Vagina (tissue), 2 donors: ENCODE results near the gene KRTAP10-1. TPM values are rescaled to one million over a fixed set of nuclear protein-coding genes. Genes with fewer than 3 reads are reported as not detected.

Experiments
- DNase-seq, 2 donors: peaks; one replicate each; pipeline ENCODE4 v3.0.0-alpha.2; 2017; ENCODE audit errors: extremely low spot score in 2 of 2
- H3K27ac ChIP-seq: fragments of 200-600 bp; sonication (generic); one replicate; pipeline ENCODE4 v1.5.1; 2019
- H3K27me3 ChIP-seq: fragments of 200-600 bp; sonication (generic); one replicate; pipeline ENCODE4 v1.5.1; 2019
- H3K36me3 ChIP-seq, 2 donors: fragments of 200-600 bp; sonication (generic); one replicate each; pipeline ENCODE4 v1.5.1; 2017 to 2019
- H3K4me1 ChIP-seq: fragments of 200-600 bp; sonication (generic); one replicate; pipeline ENCODE4 v1.5.1; 2019
- H3K4me3 ChIP-seq, 2 donors: fragments of 200-600 bp; sonication (generic); 1 replicate in 1 of 2; 2 replicates in 1 of 2; pipeline ENCODE4 v1.5.1; 2016 to 2019
- H3K9me3 ChIP-seq: fragments of 200-600 bp; sonication (generic); one replicate; pipeline ENCODE4 v1.5.1; 2019
- POLR2A ChIP-seq, 2 donors: fragments of 450-650 bp; IDR thresholded peaks; one replicate each; pipeline ENCODE4 v1.6.1; 2017; ENCODE audit warnings: antibody characterized with exemption in 2 of 2, mild to moderate bottlenecking in 2 of 2, moderate library complexity in 2 of 2
- POLR2AphosphoS5 ChIP-seq, 2 donors: sonication (generic); formaldehyde crosslinking; IDR thresholded peaks; one replicate each; pipeline ENCODE4 v1.9.0; 2017; ENCODE audit warnings: antibody characterized with exemption in 2 of 2, mild to moderate bottlenecking in 2 of 2, low read depth in 1 of 2; ENCODE audit not compliant: insufficient read depth in 1 of 2
- intact Hi-C: fragments of 100-400 bp; cut with DNase I; formaldehyde crosslinking; loops from one replicate; pipeline ENCODE4 v1.15.1; 2023
- total RNA-seq: library from RNA; depleted of rRNA; stranded (reverse); fragments of >200 nt; gene quantifications from one replicate; pipeline ENCODE4 v1.2.3, GENCODE V29; 2016
- TF ChIP-seq, protein P1 (sequence below), 3 experiments: fragments of 450-650 bp in 2 of 3; fragments of 200-600 bp in 1 of 3; sonication (generic) in 1 of 3; IDR thresholded peaks; one replicate each; pipeline ENCODE4 v1.5.1; 2017 to 2019; ENCODE audit warnings: antibody characterized with exemption in 3 of 3, mild to moderate bottlenecking in 2 of 3, moderate library complexity in 2 of 3

Gene KRTAP10-1
- total RNA-seq, 1 donor from 2014 or later = not detected

DNA sequence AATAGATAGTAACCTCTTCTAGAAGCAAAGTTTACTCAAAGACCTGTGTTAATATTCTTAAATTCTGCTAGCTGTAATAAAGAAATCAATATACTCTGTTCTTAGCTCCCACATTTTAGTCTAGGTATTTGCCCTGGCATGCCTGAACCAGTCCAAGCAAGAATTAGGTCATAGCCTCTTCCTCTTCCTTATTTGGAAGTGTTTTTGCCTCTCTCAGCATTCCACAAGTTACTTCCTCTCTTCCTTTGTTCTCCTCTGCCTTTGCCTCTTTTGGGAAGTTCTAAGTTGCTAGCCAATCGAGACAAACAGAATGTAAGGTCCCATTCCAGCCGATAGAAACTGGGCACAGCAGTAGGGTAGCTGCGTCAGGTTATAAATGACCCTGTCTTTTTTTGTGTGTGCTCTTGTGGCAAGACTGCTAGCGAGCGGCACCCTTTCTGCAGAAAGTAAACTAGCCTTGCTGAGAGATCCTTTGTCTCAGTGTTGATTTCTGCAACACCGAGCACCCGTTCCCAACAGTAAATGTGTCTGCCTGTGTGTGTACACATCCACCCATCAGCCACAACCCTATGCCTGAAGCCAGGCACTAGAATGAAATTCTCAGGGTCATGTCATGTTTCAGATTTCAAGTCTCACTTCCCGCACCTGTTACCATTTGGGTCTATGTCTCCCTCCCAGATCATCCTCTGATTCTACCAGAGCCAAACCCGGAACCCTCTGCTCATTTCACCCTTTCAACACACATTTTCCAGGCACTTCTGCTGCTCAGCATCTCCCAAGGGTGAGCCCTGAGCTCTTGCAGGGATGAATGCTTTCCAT is 47.2 kb downstream of the KRTAP10-1 start:
- Histone ChIP-seq H3K4me1 (no peaks in the 10 kb centered on the region), H3K4me3 (no peak overlapping the region), H3K27ac (no peak overlapping the region), H3K27me3 (no peaks in the 10 kb centered on the region), H3K9me3 (no peaks in the 10 kb centered on the region), H3K36me3 (no peaks in the 10 kb centered on the region)
- intact Hi-C loops = no loop called here
- DNase-seq = no peak
- TF ChIP-seq POLR2AphosphoS5 (IDR thresholded peaks at IDR 0.05; ENCODE audit: insufficient read depth in 1 of 2, low read depth in 1 of 2) (no peak), POLR2A (IDR thresholded peaks at IDR 0.05) (no peak)
- TF ChIP-seq, protein P1, sequence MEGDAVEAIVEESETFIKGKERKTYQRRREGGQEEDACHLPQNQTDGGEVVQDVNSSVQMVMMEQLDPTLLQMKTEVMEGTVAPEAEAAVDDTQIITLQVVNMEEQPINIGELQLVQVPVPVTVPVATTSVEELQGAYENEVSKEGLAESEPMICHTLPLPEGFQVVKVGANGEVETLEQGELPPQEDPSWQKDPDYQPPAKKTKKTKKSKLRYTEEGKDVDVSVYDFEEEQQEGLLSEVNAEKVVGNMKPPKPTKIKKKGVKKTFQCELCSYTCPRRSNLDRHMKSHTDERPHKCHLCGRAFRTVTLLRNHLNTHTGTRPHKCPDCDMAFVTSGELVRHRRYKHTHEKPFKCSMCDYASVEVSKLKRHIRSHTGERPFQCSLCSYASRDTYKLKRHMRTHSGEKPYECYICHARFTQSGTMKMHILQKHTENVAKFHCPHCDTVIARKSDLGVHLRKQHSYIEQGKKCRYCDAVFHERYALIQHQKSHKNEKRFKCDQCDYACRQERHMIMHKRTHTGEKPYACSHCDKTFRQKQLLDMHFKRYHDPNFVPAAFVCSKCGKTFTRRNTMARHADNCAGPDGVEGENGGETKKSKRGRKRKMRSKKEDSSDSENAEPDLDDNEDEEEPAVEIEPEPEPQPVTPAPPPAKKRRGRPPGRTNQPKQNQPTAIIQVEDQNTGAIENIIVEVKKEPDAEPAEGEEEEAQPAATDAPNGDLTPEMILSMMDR (IDR thresholded peaks at IDR 0.05) = no peak

DNA sequence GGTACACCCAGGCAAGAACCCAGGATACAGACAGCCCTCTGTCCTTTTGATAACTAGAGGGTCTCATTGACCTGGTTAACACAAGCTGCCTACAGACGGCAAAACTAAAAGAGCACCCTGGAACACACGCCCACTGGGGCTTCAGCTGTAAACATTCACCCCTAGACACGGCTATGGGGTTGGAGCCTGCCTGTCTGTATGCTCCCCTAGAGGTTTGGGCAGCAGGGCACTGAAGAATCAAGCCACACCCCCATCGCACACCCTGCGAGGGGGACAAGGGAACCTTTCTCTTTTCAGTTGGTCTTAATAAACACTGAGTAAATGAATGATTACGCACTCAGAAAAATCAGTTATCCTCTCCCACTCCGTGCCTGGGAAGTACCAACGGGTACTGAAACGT is 49.2 kb downstream of the KRTAP10-1 start:
- Histone ChIP-seq H3K4me3 (no peak overlapping the region), H3K9me3 (no peaks in the 10 kb centered on the region), H3K27ac (no peak overlapping the region), H3K36me3 (no peaks in the 10 kb centered on the region), H3K27me3 (no peaks in the 10 kb centered on the region), H3K4me1 (no peaks in the 10 kb centered on the region)
- DNase-seq = no peak
- intact Hi-C loops = no loop called here
- TF ChIP-seq POLR2A (IDR thresholded peaks at IDR 0.05) (no peak), POLR2AphosphoS5 (IDR thresholded peaks at IDR 0.05; ENCODE audit: insufficient read depth in 1 of 2, low read depth in 1 of 2) (no peak)
- TF ChIP-seq, protein P1 (IDR thresholded peaks at IDR 0.05) = no peak

DNA sequence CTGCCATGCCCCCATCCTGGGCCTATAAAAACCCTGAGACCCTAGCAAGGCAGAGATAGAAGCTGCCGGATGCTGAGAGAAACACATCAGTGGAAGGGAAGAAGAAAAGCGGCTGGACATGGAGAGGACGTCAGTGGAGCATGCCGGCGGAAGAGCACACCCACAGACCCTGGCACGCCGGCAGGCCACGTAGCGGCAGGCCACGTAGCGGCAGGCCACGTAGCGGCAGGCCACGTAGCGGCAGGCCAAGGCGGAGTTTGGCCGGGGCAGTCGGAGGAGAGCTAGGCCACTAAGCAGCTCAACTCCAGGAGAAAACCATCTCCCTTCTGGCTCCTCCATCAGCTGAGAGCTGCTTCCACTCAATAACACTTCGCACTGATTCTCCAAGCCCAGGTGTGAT is 49.6 kb downstream of the KRTAP10-1 start:
- TF ChIP-seq, protein P1 (IDR thresholded peaks at IDR 0.05) = no peak
- TF ChIP-seq POLR2A (IDR thresholded peaks at IDR 0.05) = no peak
- TF ChIP-seq POLR2AphosphoS5 (IDR thresholded peaks at IDR 0.05; ENCODE audit: insufficient read depth in 1 of 2, low read depth in 1 of 2) = no peak
- DNase-seq = no peak
- Histone ChIP-seq H3K4me1 (no peaks in the 10 kb centered on the region), H3K9me3 (no peaks in the 10 kb centered on the region), H3K36me3 (no peaks in the 10 kb centered on the region), H3K27ac (no peak overlapping the region), H3K27me3 (no peaks in the 10 kb centered on the region), H3K4me3 (no peak overlapping the region)
- intact Hi-C loops = no loop called here

DNA sequence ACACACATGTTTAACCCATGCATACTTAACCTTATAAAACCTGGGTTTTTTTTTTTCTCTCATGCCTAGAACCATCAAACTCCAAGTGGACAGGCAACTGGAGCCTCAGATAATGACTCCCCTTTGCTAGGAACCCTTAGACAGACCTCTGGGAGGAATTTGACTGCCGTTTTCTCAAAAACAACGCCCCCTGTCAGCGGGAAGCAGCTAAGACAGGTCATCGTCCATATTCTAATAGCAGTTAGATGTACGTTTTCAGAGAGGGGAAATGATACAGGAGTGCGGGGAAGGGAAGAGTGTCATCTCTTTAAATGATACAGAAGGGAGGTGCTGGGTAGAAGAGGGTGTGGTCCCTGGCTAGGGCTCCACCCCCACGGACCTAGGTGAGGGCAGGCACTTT is 50.0 kb downstream of the KRTAP10-1 start:
- H3K36me3 ChIP-seq = no peaks in the 10 kb centered on the region
- no peaks in the 10 kb centered on the region for H3K9me3 ChIP-seq
- TF ChIP-seq, protein P1 (IDR thresholded peaks at IDR 0.05) = no peak
- TF ChIP-seq POLR2AphosphoS5 (IDR thresholded peaks at IDR 0.05; ENCODE audit: insufficient read depth in 1 of 2, low read depth in 1 of 2) (no peak), POLR2A (IDR thresholded peaks at IDR 0.05) (no peak)
- DNase-seq = no peak
- H3K4me3 ChIP-seq = no peak overlapping the region
- no peak overlapping the region for H3K27ac ChIP-seq
- intact Hi-C loops = no loop called here
- no peaks in the 10 kb centered on the region for H3K27me3 ChIP-seq
- H3K4me1 ChIP-seq = no peaks in the 10 kb centered on the region

Other genes starting within 250 kb of the KRTAP10-1 start
- gene PFKL, start 240.1 kb downstream of the KRTAP10-1 start, total RNA-seq = 79.1 TPM
- 24.3 TPM for gene CFAP410, start 200.8 kb downstream of the KRTAP10-1 start, total RNA-seq
- gene TRPM2, start 186.6 kb downstream of the KRTAP10-1 start, total RNA-seq = 2.2 TPM
- gene LRRC3, start 84.7 kb downstream of the KRTAP10-1 start, total RNA-seq = 2.5 TPM
- not detected for gene KRTAP10-2, start 11.3 kb upstream of the KRTAP10-1 start, total RNA-seq
- gene KRTAP10-3, start 18.6 kb upstream of the KRTAP10-1 start, total RNA-seq = not detected
- not detected for gene KRTAP10-4, start 33.5 kb upstream of the KRTAP10-1 start, total RNA-seq
- not detected for gene KRTAP10-5, start 40.4 kb upstream of the KRTAP10-1 start, total RNA-seq
- not detected for gene KRTAP10-6, start 52.3 kb upstream of the KRTAP10-1 start, total RNA-seq
- gene KRTAP10-7, start 60.4 kb upstream of the KRTAP10-1 start, total RNA-seq = not detected
- gene KRTAP10-8, start 71.9 kb upstream of the KRTAP10-1 start, total RNA-seq = not detected
- gene KRTAP10-9, start 86.9 kb upstream of the KRTAP10-1 start, total RNA-seq = not detected
- not detected for gene KRTAP10-10, start 97.2 kb upstream of the KRTAP10-1 start, total RNA-seq
- gene KRTAP10-11, start 106.2 kb upstream of the KRTAP10-1 start, total RNA-seq = not detected
- not detected for gene KRTAP12-4, start 114.5 kb upstream of the KRTAP10-1 start, total RNA-seq
- not detected for gene KRTAP12-3, start 117.7 kb upstream of the KRTAP10-1 start, total RNA-seq
- gene KRTAP12-2, start 126.7 kb upstream of the KRTAP10-1 start, total RNA-seq = not detected
- gene KRTAP12-1, start 142.0 kb upstream of the KRTAP10-1 start, total RNA-seq = not detected
- not detected for gene KRTAP10-12, start 157.0 kb upstream of the KRTAP10-1 start, total RNA-seq
- gene TSPEAR, start 171.4 kb upstream of the KRTAP10-1 start, total RNA-seq = not detected